ENCODE results near the gene CFAP100. TPM values are rescaled to one million over a fixed set of nuclear protein-coding genes. Genes with fewer than 3 reads are reported as not detected.

The CFAP100 gene
- total RNA-seq, 4 donors from 2014 or later: not detected

GRCh38 chr3:126460381-126460780, 65.7 kb downstream of the CFAP100 start:
- peaks cover 0 to 100% (median 2%) of the 10 kb centered on the region in 3 donors for H3K36me3 ChIP-seq
- no peak overlapping the region for H3K27ac ChIP-seq
- no peak for TF ChIP-seq POLR2A (IDR thresholded peaks at IDR 0.05)
- TF ChIP-seq CTCF (IDR thresholded peaks at IDR 0.05): no peak
- H3K27me3 ChIP-seq: no peaks in the 10 kb centered on the region
- H3K4me1 ChIP-seq: no peaks in the 10 kb centered on the region
- DNase-seq: peak in 1 of 3 donors; percentile 27
- no peaks in the 10 kb centered on the region for H3K9me3 ChIP-seq
- no peak overlapping the region for H3K4me3 ChIP-seq

- Histone ChIP-seq H3K36me3 (peaks cover 0 to 100% (median 3%) of the 10 kb centered on the region in 3 donors), H3K27ac (no peak overlapping the region), H3K4me3 (no peak overlapping the region), H3K4me1 (no peaks in the 10 kb centered on the region), H3K27me3 (no peaks in the 10 kb centered on the region), H3K9me3 (no peaks in the 10 kb centered on the region)
- no peak for TF ChIP-seq CTCF (IDR thresholded peaks at IDR 0.05)
- no peak for TF ChIP-seq POLR2A (IDR thresholded peaks at IDR 0.05)
- peak in 1 of 3 donors; percentile 32 for DNase-seq
Measured at GRCh38 chr3:126461450-126462070, 66.9 kb downstream of the CFAP100 start.

GRCh38 chr3:126463521-126463920, 68.8 kb downstream of the CFAP100 start:
- Histone ChIP-seq H3K36me3 (peaks cover 0 to 100% (median 3%) of the 10 kb centered on the region in 3 donors), H3K27ac (no peak overlapping the region), H3K9me3 (no peaks in the 10 kb centered on the region), H3K27me3 (no peaks in the 10 kb centered on the region), H3K4me1 (no peaks in the 10 kb centered on the region), H3K4me3 (no peak overlapping the region)
- DNase-seq: no peak
- TF ChIP-seq POLR2A (IDR thresholded peaks at IDR 0.05) (no peak), CTCF (IDR thresholded peaks at IDR 0.05) (no peak)

GRCh38 chr3:126464093-126464492, 69.4 kb downstream of the CFAP100 start:
- peaks cover 0 to 100% (median 3%) of the 10 kb centered on the region in 3 donors for H3K36me3 ChIP-seq
- peak in 1 of 3 donors; percentile 18 for DNase-seq

GRCh38 chr3:126464494-126464893, 69.8 kb downstream of the CFAP100 start:
- Histone ChIP-seq H3K27me3 (no peaks in the 10 kb centered on the region), H3K9me3 (no peaks in the 10 kb centered on the region), H3K36me3 (peaks cover 0 to 100% (median 3%) of the 10 kb centered on the region in 3 donors), H3K4me1 (no peaks in the 10 kb centered on the region), H3K27ac (no peak overlapping the region), H3K4me3 (no peak overlapping the region)
- no peak for TF ChIP-seq CTCF (IDR thresholded peaks at IDR 0.05)
- no peak for TF ChIP-seq POLR2A (IDR thresholded peaks at IDR 0.05)
- peak in 1 of 3 donors; percentile 22 for DNase-seq

More at GRCh38 chr3:126464093-126464492, 69.4 kb downstream of the CFAP100 start:
- Histone ChIP-seq H3K27ac (no peak overlapping the region), H3K4me3 (no peak overlapping the region), H3K4me1 (no peaks in the 10 kb centered on the region), H3K9me3 (no peaks in the 10 kb centered on the region), H3K27me3 (no peaks in the 10 kb centered on the region)
- no peak for TF ChIP-seq CTCF (IDR thresholded peaks at IDR 0.05)
- TF ChIP-seq POLR2A (IDR thresholded peaks at IDR 0.05): no peak
